DOHH2 (cell line): ENCODE data around the gene NRF1.

Source experiments
- H3F3A ChIP-seq: fragments of 200-600 bp; sonication (generic), shearing (Covaris generic); 2 replicates; pipeline ENCODE4 v1.6.0; 2016; ENCODE audit warnings: antibody characterized with exemption, mild to moderate bottlenecking; ENCODE audit not compliant: control insufficient read depth, insufficient read depth
- H3K27ac ChIP-seq: fragments of 200-600 bp; sonication (generic); 2 replicates; pipeline ENCODE4 v1.5.1; 2014; ENCODE audit warnings: low read depth, mild to moderate bottlenecking, low read length, moderate library complexity
- H3K27me3 ChIP-seq: fragments of 200-600 bp; sonication (generic); 2 replicates; pipeline ENCODE4 v1.6.1; 2014; ENCODE audit warnings: mild to moderate bottlenecking, low read length, mixed read lengths; ENCODE audit not compliant: control insufficient read depth
- H3K36me3 ChIP-seq: fragments of 200-600 bp; sonication (generic); 2 replicates; pipeline ENCODE4 v1.6.1; 2014; ENCODE audit warnings: mild to moderate bottlenecking, low read length, moderate library complexity, mixed read lengths; ENCODE audit not compliant: control insufficient read depth
- H3K4me1 ChIP-seq: fragments of 200-600 bp; sonication (generic); 2 replicates; pipeline ENCODE4 v1.6.1; 2014; ENCODE audit warnings: mild to moderate bottlenecking, low read length, mixed read lengths; ENCODE audit not compliant: control insufficient read depth
- H3K4me2 ChIP-seq: fragments of 200-600 bp; sonication (generic); 2 replicates; pipeline ENCODE4 v1.6.0; 2014; ENCODE audit warnings: mild to moderate bottlenecking, low read length, moderate library complexity
- H3K4me3 ChIP-seq: fragments of 200-600 bp; sonication (generic); 2 replicates; pipeline ENCODE4 v1.5.1; 2014; ENCODE audit warnings: mild to moderate bottlenecking, low read length, mixed read lengths
- H3K79me2 ChIP-seq: fragments of 200-600 bp; sonication (generic); 2 replicates; pipeline ENCODE4 v1.6.1; 2014; ENCODE audit warnings: mild to moderate bottlenecking, low read length, mixed read lengths; ENCODE audit not compliant: control insufficient read depth
- H3K9me2 ChIP-seq: fragments of 200-600 bp; sonication (generic); replicated peaks from 2 replicates; pipeline ENCODE4 v1.6.1; 2014; ENCODE audit warnings: mild to moderate bottlenecking, low read length, mixed read lengths; ENCODE audit not compliant: control insufficient read depth
- H3K9me3 ChIP-seq: fragments of 200-600 bp; sonication (generic); 2 replicates; pipeline ENCODE4 v1.6.1; 2014; ENCODE audit warnings: antibody characterized with exemption, low read length, mixed read lengths; ENCODE audit not compliant: control insufficient read depth, insufficient read depth
- H4K20me1 ChIP-seq: fragments of 200-600 bp; sonication (generic); 2 replicates; pipeline ENCODE4 v1.6.0; 2014; ENCODE audit warnings: low read depth, mild to moderate bottlenecking, antibody characterized with exemption, low read length, moderate library complexity; ENCODE audit not compliant: control insufficient read depth, insufficient read depth
- EZH2phosphoT487 ChIP-seq: fragments of 200-600 bp; sonication (generic); IDR thresholded peaks from 2 replicates; pipeline ENCODE4 v1.6.1; 2017; ENCODE audit warnings: borderline replicate concordance, mild to moderate bottlenecking, antibody characterized with exemption, low read length, moderate library complexity, mixed read lengths
- TF ChIP-seq, protein P1 (sequence below): fragments of 200-600 bp; sonication (generic); IDR thresholded peaks from one replicate; pipeline ENCODE4 v1.5.1; 2014; ENCODE audit warnings: antibody characterized with exemption, mild to moderate bottlenecking, low read depth, low read length; ENCODE audit not compliant: poor library complexity, severe bottlenecking

NRF1 gene

DNA sequence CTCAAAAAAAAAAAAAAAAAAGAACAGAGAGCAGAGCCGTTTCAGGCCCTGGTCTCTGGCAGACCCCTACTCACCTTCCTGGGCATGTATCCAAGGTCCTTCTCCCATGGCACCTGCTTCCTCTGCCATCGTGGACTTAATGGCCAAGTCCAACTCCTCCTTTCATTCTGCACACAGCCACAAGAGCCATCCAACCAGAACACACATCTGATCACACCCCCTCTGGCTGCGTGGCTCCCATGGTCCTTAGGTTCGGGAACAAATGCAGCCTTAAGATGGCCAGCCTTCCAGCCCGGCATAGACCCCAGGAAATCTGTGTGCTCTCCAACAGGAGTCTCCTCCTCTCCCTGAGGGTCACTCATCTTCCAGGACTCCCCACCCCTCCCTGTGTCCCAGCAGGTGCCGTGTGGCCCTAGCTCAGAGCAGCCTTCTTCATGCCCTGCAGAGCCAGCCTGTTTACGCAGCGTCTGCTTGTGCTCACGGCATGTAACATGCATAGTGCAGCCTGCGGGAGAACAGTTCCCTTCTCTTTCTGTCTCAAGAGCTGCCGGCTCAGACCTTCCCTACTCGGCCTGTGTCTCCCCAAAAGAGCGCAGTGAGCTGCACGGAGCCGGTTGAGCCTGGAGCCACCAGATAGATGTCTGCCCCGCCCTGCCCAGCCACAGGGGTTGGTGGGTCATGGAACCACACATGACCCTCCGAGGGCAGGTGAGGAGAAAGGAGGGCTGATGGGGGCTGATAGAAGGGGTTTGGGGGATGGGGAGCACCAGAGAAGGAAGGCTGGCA lies 157.3 kb downstream of the NRF1 start:
- TF ChIP-seq, protein P1, sequence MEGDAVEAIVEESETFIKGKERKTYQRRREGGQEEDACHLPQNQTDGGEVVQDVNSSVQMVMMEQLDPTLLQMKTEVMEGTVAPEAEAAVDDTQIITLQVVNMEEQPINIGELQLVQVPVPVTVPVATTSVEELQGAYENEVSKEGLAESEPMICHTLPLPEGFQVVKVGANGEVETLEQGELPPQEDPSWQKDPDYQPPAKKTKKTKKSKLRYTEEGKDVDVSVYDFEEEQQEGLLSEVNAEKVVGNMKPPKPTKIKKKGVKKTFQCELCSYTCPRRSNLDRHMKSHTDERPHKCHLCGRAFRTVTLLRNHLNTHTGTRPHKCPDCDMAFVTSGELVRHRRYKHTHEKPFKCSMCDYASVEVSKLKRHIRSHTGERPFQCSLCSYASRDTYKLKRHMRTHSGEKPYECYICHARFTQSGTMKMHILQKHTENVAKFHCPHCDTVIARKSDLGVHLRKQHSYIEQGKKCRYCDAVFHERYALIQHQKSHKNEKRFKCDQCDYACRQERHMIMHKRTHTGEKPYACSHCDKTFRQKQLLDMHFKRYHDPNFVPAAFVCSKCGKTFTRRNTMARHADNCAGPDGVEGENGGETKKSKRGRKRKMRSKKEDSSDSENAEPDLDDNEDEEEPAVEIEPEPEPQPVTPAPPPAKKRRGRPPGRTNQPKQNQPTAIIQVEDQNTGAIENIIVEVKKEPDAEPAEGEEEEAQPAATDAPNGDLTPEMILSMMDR, result no peak
- TF ChIP-seq EZH2phosphoT487, result no peak
- H3K27me3 ChIP-seq, result peaks cover 17% of the 10 kb centered on the region
- H3K27ac ChIP-seq, result no peak overlapping the region
- H3K9me2 ChIP-seq, result no peaks in the 10 kb centered on the region
- H3K4me1 ChIP-seq, result 0 out of 2 replicates have a peak, but pooled peaks cover 3% of the 10 kb centered on the region
- peaks cover 5% of the 10 kb centered on the region; the same call in 1 of the 2 replicates for H4K20me1 ChIP-seq
- no peaks in the 10 kb centered on the region for H3F3A ChIP-seq
- H3K4me2 ChIP-seq, result no peak overlapping the region
- no peaks in the 10 kb centered on the region for H3K36me3 ChIP-seq
- no peaks in the 10 kb centered on the region for H3K79me2 ChIP-seq
- H3K4me3 ChIP-seq, result no peak overlapping the region
- H3K9me3 ChIP-seq, result no peaks in the 10 kb centered on the region

DNA sequence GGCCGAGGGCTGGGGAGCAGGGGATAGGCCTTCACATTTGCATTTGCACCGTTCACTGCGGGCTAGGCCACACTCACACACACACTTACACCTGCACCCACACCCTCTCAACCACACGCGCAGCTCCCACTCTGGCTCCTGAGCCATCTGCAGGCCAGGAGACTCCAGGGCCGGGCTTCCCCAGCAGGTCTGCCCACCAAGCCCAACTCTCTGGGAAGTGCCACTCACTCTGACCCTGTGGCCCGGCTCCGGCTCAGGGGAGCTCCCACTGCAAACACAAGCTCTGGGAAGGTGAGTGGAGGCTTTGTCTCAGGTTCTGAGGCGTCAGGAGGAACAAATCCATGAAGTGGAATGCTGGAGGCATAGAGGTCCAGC lies 157.9 kb downstream of the NRF1 start:
- Histone ChIP-seq H3K36me3 (no peaks in the 10 kb centered on the region), H4K20me1 (peaks cover 5% of the 10 kb centered on the region; the same call in 1 of the 2 replicates), H3K27me3 (peaks cover 17% of the 10 kb centered on the region), H3K27ac (no peak overlapping the region), H3K4me1 (0 out of 2 replicates have a peak, but pooled peaks cover 3% of the 10 kb centered on the region), H3K9me2 (no peaks in the 10 kb centered on the region), H3K79me2 (no peaks in the 10 kb centered on the region), H3K9me3 (no peaks in the 10 kb centered on the region), H3K4me2 (no peak overlapping the region), H3F3A (no peaks in the 10 kb centered on the region), H3K4me3 (no peak overlapping the region)
- TF ChIP-seq, protein P1, result no peak
- no peak for TF ChIP-seq EZH2phosphoT487

DNA sequence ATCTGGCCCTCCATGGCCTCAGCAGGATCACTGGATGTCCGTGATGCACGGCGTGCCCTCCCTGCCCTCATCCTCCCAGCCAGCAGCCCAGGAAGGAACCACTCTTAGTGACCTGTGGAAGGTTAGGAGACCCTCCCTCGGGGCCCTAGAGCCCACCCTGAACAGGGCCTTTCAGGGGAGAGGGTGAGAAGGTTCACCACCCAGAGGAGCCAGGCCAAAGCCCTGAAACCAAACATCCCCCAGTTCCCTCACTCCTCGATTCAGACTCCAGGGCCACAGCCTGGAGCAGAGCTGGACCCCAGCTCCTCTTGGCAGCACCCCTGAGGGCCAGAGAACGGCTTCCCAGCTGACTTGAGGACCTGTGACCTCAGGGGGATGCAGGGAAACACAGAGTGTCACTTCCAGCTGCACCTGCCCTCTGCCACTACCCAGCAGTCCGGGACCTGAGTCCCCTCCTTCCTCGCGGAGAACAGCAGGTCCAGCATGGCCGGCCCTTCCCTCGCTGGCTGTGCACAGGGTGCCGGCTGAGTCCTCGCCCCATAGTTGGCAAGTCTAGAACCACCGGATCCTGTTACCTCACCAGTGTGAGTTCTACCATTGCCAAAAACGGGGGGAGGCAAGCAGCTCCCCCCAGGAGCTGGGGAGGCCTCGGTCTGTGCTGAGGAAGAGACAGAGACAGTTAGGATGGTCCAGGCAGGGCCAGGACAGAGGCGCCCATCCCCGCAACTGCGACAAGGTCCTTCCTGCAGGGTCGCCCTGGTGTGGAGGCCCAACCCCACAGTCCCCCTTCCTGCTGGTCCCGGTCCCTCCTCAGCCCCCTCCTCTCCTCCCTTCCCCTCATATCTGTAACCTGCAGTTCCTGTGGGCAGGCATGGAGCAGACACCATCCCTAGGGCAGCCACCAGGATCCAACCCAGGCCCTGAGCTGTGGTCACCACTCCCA lies 158.6 kb downstream of the NRF1 start:
- Histone ChIP-seq H3K4me2 (no peak overlapping the region), H3K9me2 (no peaks in the 10 kb centered on the region), H3K4me1 (no peaks in the 10 kb centered on the region), H3K4me3 (no peak overlapping the region), H3K27me3 (peaks cover 17% of the 10 kb centered on the region), H4K20me1 (peaks cover 5% of the 10 kb centered on the region; the same call in 1 of the 2 replicates), H3K9me3 (no peaks in the 10 kb centered on the region), H3K36me3 (no peaks in the 10 kb centered on the region), H3F3A (no peaks in the 10 kb centered on the region), H3K79me2 (no peaks in the 10 kb centered on the region), H3K27ac (no peak overlapping the region)
- TF ChIP-seq, protein P1, result no peak
- TF ChIP-seq EZH2phosphoT487, result no peak
